NCI-H1436 treated with DMSO at 0.1 percent for 48 hours (cell line): ENCODE measurements around the gene GRK5.
"Not testable (repeated sequence)": the region's sequence is repeated elsewhere in the genome, so short reads cannot be mapped to it uniquely, and the experiment has no call there.

ENCODE experiments used
- DNase-seq: peaks from one replicate; lab custom pipeline; 2025; lab: John Stamatoyannopoulos, UW

The GRK5 gene

GRCh38 chr10:119222537-119222936, 15.2 kb downstream of the GRK5 start:
- no peak for DNase-seq

- no peak for DNase-seq
Observed at GRCh38 chr10:119222966-119223386, 15.6 kb downstream of the GRK5 start.

- DNase-seq = no peak
Observed at GRCh38 chr10:119225083-119225658, 17.8 kb downstream of the GRK5 start.

- no peak for DNase-seq
Observed at GRCh38 chr10:119227825-119228224, 20.5 kb downstream of the GRK5 start.

- no peak for DNase-seq
Observed at GRCh38 chr10:119231654-119232053, 24.3 kb downstream of the GRK5 start.

- DNase-seq = not testable (repeated sequence)
Observed at GRCh38 chr10:119232439-119232838, 25.1 kb downstream of the GRK5 start.

- DNase-seq = no peak
Observed at GRCh38 chr10:119233123-119233820, 25.9 kb downstream of the GRK5 start.

- no peak for DNase-seq
Observed at GRCh38 chr10:119233821-119234220, 26.4 kb downstream of the GRK5 start.

GRCh38 chr10:119235356-119235755, 28.0 kb downstream of the GRK5 start:
- DNase-seq = no peak

- DNase-seq = no peak
Observed at GRCh38 chr10:119237722-119238436, 30.5 kb downstream of the GRK5 start.

GRCh38 chr10:119238577-119238976, 31.2 kb downstream of the GRK5 start:
- no peak for DNase-seq

GRCh38 chr10:119239015-119239414, 31.6 kb downstream of the GRK5 start:
- not testable (repeated sequence) for DNase-seq

GRCh38 chr10:119239630-119240029, 32.3 kb downstream of the GRK5 start:
- not testable (repeated sequence) for DNase-seq

- DNase-seq = no peak
Observed at GRCh38 chr10:119241066-119241465, 33.7 kb downstream of the GRK5 start.

GRCh38 chr10:119242186-119242585, 34.8 kb downstream of the GRK5 start:
- no peak for DNase-seq

- no peak for DNase-seq
Observed at GRCh38 chr10:119243488-119243887, 36.1 kb downstream of the GRK5 start.

GRCh38 chr10:119243967-119244366, 36.6 kb downstream of the GRK5 start:
- no peak for DNase-seq

GRCh38 chr10:119245272-119245671, 37.9 kb downstream of the GRK5 start:
- no peak for DNase-seq

GRCh38 chr10:119246862-119247549, 39.6 kb downstream of the GRK5 start:
- DNase-seq = no peak

GRCh38 chr10:119247550-119247894, 40.2 kb downstream of the GRK5 start:
- DNase-seq = no peak

- DNase-seq = no peak
Observed at GRCh38 chr10:119248184-119248583, 40.8 kb downstream of the GRK5 start.

- no peak for DNase-seq
Observed at GRCh38 chr10:119248681-119249080, 41.3 kb downstream of the GRK5 start.
